Right lung (tissue), 5 donors: ENCODE results near the gene PHYKPL. TPM values are rescaled to one million over a fixed set of nuclear protein-coding genes. Genes with fewer than 3 reads are reported as not detected.
"Not testable (repeated sequence)": the region's sequence is repeated elsewhere in the genome, so short reads cannot be mapped to it uniquely, and the experiment has no call there.

Experiments
- DNase-seq, 2 donors: peaks; one replicate each; pipeline ENCODE4 v3.0.0-alpha.2; 2013
- polyA plus RNA-seq, 5 donors: library from polyadenylated mRNA; unstranded; fragments of 120-200 nt; gene quantifications; one replicate each; pipeline versions ENCODE4 v1.2.1 to v1.2.3, GENCODE V29; 2013; ENCODE audit warnings: inconsistent platforms in 1 of 5, low replicate concordance in 1 of 5; ENCODE audit not compliant: insufficient read length in 5 of 5, insufficient read depth in 1 of 5

The PHYKPL gene
- polyA plus RNA-seq, 5 donors = 109 to 149 (median 125) TPM

DNA sequence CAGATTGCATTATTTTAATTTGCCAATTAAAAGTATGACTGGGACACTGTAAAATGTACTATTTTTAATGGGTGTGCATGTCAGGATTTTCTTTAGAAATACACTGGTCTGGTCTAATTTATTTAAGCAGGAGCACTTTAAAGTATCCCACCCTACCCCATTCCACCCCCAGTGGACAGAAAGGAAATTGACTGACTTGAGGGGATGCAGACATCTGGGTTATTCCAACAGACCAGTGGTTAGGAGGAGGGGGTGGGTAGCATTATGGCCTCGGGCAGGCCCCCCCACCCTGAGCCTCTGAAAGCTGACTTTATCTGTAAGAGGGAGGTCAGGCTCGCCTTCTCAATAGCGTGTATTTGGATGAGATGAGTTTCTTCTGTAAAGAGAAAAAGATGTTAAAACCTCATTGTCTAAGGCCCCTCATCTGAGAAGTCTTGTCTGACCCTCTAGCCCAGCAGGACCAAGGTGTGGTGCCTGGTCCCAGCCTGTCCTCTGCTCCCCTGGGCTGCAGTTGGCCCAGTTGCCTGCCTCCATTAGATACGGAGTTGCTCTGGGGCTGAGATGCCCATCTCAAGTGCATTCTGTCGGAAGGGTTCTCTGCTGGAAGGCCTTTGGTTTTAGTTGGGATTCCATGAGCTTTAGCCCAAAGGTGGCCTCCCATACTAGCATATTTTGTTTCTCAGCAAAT, 23.9 kb downstream of the PHYKPL start:
- DNase-seq = no peak

DNA sequence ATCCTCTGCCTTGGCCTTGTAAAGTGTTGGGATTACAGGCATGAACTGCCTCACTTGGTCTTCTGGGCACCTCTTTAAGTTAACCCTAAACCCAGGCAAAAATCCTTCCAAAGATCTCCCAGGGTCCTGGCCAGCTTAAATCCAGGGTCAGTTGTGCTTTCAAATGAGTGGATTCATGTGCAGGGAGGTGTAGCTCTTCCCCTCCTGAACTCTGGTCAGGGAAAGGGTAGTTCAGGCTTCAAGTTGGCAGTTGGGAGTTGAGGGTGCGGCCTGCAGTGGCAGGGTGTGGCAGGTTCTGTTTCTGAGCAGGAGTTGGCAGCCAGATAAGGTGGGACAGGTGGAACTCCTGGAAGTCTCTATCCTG, 24.7 kb downstream of the PHYKPL start:
- no peak for DNase-seq

DNA sequence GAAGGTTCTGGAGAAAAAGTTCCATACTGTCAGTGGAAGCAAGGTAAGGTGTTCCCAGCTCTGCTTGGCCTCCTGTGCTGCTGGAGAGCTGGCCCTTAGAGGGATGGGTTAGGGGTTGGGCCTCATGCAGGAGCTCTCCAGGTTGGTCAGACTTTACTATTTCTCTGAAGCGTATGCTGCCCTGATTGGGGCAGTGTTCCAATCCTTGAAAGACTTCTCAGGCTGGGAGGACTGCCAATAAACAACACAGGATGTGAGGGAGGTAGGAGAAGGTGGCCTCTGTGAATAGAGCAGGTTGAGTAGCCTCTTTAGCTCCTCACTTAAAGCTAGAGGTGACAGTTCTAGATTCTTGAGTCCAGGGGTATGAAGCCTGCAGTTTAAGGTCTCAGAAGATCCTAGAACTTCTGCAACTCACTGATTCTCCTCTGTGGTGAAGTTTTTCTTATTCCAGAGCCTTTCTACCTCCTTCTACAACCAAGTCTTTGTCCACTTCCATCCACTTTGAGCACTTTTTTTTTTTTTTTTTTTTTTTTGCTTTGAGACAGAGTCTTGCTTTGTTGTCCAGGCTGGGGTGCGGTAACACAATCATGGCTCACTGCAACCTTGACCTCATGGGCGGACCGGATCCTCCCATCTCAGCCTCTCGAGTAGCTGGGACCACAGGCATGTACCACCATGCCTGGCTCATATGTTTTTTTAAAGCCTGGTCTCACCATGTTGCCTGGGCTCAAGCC, 25.3 kb downstream of the PHYKPL start:
- no peak for DNase-seq

DNA sequence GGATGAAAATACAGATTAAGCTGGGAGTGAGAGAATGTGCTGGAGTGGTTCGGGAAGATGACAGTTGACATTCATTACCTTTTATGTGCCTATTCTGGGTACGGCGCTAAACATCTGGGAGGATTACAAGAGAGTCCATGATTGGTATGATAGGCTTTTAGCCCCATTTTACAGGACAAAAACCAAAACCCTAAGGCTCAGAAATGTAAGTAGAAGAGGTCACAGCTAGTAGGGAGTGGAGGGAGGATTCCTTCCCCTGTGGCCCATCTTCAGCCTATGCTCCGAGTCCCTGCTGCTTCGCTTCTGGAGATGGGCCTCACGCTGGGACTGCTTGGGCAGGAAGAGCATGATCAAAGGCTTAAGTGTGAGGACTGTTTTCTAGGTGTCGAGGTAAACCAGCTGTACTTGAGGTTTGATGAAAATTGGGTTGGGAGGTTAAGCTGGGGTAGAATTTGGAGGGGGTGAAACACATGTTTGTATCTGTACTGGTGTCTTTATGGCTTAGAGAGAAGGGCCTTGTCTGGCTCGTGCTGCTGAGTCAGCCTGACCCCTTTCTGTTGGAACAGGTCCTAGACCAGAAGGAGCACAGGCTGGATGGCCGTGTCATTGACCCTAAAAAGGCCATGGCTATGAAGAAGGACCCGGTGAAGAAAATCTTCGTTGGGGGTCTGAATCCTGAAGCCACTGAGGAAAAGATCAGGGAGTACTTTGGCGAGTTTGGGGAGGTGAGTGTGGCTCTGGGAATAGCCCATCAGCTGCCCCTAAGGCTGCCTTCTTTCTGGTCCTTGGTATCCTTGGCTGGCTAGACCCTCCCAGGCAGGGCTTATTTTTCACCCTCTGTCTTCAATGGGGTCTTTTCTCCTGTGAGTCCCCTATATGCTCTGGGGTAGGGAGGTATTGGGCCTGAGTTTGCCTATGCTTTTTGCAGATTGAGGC, 26.2 kb downstream of the PHYKPL start:
- DNase-seq = no peak

DNA sequence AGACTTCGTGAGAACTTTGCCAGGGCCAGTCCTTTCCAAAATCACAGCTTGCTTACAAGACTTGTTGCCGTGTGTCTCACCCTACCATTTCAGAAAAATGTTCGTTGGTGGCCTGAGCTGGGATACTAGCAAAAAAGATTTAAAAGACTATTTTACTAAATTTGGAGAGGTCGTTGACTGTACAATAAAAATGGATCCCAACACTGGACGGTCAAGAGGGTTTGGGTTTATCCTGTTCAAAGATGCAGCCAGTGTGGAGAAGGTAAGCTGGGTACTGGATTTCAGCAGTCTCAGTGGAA, 26.9 kb downstream of the PHYKPL start:
- no peak for DNase-seq

DNA sequence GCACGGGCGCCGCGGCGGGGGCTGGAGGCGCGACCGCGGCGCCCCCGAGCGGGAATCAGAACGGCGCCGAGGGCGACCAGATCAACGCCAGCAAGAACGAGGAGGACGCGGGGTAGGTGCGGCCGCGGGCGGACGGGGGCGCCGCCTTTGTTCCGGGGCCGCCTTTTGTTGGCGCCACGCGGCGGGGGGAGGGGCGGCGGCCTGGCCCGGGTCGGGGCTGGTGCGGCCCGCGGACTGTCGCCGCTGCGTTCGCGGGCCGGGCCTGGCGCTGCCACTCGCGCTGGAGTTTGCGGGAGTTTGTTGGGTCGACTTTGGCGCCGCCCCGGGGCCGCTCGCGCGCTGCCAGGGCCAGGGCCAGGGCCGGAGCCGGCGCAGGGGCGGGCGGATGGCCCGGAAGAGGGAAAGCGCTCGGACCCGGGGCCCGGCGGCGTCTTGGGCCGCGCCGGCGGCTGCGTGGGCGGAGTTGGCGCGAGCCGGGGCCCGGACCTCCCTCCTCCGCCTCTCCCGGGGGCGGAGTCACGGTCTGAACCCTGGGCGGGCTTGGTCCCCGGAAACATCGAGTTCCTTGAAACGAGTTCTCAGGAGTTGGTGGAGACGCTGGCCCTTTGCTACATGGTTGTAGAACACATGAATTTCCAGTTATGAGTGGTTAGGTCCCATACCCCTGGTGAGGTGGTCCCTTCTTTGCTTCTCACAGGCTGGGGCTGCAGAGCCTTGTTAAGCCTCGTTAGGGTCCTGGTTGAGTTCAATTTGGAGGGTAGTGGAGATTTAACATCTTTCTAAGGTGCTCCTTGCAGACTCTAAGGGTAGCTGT, 27.5 kb downstream of the PHYKPL start:
- DNase-seq = peak; percentile 56 to 63

DNA sequence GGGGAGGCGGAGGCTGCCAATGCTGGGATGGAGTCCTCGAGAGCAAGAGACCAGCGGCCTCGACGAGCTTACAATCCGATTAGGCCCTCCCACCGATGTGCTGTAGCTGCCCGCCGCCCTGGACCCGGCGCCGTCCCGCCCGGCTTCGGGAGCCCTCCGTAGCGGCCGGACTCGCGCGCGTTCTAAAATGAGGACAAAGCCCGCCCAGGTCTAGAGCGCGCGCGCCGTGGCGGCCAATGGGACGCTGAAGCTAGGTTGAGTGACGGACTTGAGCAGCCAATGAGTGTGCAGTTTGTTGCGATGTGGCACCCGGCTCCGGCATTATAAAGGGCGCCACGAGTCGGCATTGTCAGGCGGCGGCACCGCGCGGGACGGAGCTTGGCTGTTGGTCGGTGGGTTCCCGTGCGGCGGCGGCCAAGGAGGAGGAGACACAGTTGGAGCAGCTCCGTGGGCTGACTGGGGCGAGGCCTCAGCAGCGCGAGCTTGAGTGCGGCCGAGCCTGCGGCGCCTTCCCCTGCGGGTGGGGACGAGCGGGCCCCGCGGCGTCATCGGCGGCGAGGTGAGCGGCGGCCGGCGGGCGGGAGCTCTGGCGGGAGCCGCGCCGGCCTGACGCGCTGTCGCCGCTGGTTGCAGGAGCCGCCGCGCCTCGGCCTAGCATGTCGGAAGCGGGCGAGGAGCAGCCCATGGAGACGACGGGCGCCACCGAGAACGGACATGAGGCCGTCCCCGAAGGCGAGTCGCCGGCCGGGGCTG, 28.2 kb downstream of the PHYKPL start, which contains the start of gene HNRNPAB:
Gene HNRNPAB (plus strand): TSS at position 352 of the 753 bp plus-strand sequence. CDS start 305 bp downstream, at position 657.
- peak; percentile 96 to 97 for DNase-seq

DNA sequence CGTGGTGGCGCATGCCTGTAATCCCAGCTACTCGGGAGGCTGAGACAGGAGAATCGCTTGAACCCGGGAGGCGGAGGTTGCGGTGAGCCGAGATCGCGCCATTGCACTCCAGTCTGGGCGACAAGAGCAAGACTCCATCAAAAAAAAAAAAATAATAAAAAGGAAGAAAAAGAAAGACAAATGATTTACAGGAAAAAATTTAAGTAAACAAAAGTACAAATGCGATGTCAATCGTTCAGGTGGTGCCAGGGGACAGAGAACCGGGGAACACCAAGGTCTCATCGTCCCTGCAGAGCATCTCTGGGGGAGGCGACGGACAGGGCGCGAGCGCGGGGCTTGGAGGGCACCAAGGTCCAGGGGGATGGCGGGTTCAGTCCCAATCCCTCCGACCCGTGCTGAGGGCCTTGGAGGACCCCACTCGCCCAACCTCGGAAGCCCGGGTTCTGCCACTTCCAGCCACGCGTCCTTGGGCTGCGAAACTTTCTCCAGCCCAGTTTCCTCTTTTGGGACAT, 28.9 kb downstream of the PHYKPL start:
- no peak for DNase-seq

DNA sequence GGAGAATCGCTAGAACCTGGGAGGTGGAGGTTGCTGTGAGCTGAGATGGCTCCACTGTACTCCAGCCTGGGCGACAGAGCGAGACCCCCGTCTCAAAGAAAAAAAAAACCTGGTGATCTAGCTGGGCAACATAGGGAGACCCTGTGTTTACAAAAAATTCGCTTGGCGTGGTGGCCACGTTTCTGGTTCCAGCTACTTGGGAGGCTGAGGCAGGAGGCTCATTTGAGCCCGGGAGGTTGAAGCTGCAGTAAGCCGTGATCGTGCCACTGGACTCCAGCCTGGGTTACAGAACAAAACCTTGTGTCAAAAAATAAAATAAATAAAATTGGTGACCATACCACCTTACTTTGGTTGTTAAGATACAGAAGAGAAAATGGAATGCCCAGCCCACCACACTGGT, 30.1 kb downstream of the PHYKPL start:
- DNase-seq = no peak

DNA sequence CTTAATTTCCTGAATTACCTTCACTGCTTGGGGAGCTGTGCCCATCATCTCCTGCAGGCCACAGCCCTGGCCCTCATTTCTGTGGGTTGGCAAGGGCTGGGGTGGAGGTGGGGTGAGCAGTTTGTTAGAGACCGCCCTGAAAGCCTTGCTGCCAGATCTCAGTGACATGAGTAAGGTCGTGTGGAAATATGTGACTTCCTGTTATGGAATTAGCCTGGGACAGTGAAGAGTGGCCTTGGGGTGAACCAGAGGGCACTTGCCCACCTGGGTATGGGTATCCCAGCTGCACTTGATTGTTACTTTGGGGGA, 30.7 kb downstream of the PHYKPL start:
- DNase-seq = no peak

DNA sequence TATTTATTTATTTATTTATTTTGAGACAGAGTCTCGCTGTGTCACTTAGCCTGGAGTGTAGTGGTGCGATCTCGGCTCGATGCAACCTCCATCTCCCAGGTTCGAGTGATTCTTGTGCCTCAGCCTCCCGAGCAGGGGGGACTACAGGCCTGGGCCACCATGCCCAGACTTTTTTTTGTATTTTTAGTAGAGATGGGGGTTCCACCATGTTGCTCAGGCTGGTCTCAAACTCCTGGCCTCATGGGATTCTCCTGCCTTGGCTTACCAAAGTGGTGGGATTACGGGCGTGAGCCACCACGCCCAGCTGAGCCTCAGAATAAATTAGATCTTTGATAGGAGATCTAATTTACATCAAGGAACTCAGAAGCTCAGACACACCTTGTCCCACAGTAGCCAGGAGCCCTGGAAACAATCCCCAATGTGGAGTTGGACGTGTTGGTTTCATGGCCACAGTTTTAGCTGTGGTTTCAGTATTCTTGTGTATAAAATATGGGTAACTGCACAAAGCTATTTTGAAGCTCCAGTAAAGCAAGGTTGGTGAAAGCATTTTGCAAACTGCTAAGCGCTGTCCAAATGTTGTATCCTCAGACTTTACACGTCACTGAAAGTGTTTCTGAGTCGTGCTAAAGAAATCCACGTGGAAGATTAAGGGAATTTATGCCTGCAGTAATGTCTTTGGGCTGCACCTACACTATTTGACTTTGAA, 31.2 kb downstream of the PHYKPL start:
- DNase-seq = no peak

DNA sequence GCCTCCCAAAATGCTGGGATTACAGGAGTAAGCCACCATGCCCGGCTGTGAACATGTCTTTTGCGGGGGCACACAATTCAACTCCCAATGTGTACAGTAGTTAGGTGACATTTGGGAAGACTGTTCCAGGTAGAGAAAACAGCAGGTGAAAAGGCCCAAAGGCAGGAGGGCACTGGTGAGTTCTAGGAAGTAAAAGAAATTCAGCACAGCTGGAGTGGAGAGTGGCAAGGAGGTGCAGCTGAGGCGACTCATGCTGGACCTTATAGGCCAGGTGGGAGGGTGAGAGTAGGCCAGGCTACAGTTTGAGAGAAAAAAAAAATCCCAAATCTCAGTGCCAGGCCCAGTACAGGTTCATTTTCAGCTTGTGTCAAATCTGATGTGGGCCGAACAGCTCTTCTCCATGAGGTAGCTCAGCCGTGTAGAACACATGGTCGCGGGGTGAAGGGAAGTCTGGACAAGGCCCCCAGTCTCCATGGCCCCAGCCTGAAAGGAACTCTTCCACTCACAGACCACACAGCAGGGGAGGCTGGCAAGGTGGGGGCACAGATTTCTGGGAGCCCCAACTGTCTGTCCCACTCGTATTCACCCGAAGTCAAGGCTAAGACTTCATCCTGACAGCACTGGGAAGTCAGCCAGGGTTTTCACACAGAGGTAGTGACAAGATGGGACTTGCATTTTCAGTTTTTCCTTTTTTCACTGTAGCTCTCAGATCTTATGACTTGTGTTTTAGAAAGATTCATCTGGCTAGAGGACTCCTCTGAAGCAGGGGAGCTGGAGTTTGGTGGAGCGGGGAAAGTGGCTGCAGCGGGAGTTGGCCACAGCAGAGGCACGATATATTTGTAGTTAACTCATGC, 32.8 kb downstream of the PHYKPL start:
- DNase-seq = no peak

DNA sequence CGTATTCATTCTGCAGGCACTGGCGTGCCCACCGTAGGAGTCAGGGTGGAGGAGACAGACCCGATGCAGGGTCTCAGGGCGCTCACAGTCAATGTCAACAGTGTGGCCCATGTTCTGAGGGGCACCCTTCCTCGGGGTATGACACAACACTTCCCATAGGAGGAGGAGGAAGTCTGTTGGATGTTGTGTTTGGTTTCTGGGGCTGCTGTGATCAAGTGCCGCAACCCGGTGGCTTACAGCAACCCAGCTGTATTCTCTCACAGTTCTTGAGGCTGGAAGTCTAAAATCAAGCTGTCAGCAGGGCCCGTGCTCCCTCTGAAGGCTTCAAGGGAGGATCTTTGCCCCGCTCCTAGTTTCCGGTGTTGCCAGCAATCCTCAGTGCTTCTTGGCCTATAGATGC, 33.9 kb downstream of the PHYKPL start:
- DNase-seq = no peak

DNA sequence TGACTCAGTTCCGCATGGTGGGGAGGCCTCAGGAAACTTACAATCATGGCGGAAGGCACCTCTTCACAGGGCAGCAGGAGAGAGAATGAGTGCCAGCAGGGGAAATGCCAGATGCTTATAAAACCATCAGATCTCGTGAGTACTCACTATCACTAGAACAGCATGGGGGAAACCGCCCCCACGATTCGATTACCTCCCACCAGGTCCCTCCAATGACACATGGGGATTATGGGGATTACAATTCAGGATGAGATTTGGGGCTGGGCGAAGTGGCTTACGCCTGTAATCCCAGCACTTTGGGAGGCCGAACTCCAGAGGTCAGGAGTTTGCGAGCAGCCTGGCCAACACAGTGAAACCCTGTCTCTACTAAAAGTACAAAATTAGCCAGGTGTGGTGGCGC, 34.5 kb downstream of the PHYKPL start:
- not testable (repeated sequence) for DNase-seq

DNA sequence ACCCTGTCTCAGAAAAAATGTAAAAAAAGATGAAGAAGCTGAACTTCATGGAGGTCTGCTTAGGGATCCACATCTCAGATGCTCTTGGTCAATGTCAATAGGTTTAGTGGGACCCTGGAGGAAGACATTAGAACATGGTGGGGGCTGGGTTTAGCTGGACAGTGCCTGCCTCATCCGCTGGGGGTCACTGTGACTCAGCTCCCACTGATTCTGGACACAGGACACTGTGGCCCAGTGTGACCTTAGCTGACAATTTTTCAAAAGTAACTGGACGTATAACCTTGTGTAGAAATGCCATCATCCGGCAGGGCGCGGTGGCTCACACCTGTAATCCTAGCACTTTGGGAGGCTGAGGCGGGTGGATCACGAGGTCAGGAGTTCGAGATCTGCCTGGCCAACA, 35.6 kb downstream of the PHYKPL start:
- no peak for DNase-seq

DNA sequence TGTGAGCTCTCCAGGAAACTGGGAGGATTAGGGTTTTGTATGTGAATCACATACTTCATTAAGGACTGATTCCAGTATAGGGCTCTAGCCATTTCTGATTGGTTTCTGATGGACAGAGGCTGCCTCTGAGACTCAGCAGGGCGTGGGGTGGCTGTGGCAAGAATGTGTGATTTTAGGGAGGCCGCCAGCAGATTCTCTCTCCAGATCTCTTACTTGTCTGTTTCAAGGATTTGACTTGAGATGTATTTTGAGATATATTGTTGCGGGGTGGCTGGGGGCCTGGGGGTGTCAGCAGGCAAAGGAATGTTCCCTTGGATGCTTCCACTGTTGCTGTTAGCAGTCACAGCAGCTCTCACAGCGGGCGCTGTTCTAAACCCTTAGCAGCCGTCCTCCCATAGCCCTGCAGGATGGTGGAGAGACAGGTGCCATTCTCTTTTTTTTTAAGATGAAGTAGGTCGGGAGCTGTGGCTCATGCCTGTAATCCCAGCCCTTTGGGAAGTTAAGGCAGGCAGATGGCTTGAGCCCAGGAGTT, 36.3 kb downstream of the PHYKPL start:
- no peak for DNase-seq

DNA sequence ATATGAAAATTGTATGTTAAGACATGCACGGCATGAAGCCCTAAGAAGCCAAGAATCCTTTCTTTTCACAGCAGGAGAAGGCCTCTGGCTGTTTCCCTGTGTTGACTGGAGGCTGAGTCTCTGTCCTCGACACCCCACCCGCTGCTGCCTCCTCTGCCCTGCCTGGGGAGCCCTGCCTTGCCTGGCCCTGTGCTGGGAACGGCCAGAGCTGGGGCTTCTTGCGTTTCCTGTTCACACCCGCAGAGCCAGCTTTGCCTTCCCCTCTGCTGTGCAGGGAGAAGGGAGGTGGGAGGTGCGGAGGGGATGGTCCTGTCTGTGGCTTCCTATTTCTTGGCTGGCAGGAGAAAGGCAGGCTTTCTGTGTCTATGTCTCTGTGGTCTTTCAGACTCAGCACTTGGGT, 38.6 kb downstream of the PHYKPL start:
- no peak for DNase-seq

DNA sequence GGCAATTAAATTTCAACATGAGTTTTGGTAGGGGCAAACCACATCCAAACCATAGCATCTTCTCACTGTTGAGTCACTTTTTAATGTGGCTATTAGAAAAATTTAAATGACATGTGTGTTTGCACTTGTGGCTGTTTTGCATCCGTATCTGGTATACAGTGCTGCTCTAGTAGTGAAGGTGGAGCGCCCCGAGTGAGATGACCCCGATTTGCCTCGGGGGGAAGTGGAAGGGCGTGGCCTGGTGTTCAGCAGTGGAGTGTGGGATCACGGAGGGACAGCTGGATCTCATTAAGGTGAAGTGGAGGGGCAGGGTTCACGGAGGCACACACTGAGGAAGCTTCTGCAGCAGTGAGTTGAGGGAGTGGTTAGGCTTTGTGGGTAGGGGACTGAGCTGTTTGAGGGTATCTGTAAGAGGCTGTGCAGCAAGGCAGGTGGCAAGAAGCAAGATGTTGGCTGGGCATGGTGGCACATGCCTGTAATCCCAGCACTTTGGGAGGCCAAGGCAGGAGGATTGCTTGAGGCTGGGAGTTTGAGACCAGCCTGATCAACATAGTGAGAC, 39.3 kb downstream of the PHYKPL start:
- DNase-seq = no peak

DNA sequence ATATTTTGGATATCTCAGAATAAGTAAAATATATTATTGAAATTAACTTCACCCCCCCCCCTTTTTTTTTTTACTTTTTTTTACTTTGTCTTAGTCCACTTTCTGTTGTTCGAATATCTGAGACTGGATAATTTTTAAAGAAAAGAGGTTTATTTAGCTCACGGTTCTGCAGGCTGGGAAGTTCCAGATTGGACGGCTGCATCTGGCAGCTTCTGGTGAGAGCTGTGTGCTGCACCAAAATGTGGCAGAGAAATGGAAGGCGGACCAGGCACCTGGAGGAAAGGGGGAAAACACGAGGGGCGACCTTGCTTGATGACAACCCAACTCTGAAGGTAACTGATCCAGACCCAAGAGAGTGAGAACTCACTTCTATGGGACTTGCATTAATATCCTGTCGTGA, 39.8 kb downstream of the PHYKPL start:
- no peak for DNase-seq
